GM12878 (cell line): ENCODE data around the gene GPSM3.

Source experiments
- BCLAF1 ChIP-seq: fragments of 450-650 bp; IDR thresholded peaks from 2 replicates; pipeline ENCODE4 v1.6.1; 2017; ENCODE audit warnings: antibody characterized with exemption, mild to moderate bottlenecking, moderate library complexity
- CREB1 ChIP-seq: IDR thresholded peaks from 2 replicates; pipeline ENCODE4 v1.6.1; 2012; ENCODE audit warnings: low read depth, mild to moderate bottlenecking, inconsistent platforms
- CTCF ChIP-seq, 3 experiments: IDR thresholded peaks in 2 of 3; conservative IDR thresholded peaks in 1 of 3; 2 replicates each; pipeline ENCODE4 v1.5.1; 2011; ENCODE audit warnings: low read depth in 3 of 3, low read length in 3 of 3, mild to moderate bottlenecking in 3 of 3, control low read depth in 2 of 3, moderate library complexity in 2 of 3, inconsistent platforms in 1 of 3, mixed read lengths in 1 of 3; ENCODE audit not compliant: control insufficient read depth in 2 of 3, insufficient read depth in 1 of 3; ENCODE audit errors: extremely low read depth in 1 of 3
- EZH2 ChIP-seq: IDR thresholded peaks from 2 replicates; pipeline ENCODE4 v1.6.1; 2012; ENCODE audit warnings: low read depth, mild to moderate bottlenecking, control low read depth, inconsistent platforms, low read length, borderline replicate concordance; ENCODE audit not compliant: control insufficient read depth
- NBN ChIP-seq: fragments of 450-650 bp; IDR thresholded peaks from 2 replicates; pipeline ENCODE4 v1.6.1; 2016
- POLR2A ChIP-seq: IDR thresholded peaks from 2 replicates; pipeline ENCODE4 v1.6.1; 2011; ENCODE audit warnings: low read depth, mild to moderate bottlenecking, low read length
- POLR2AphosphoS2 ChIP-seq: IDR thresholded peaks from 2 replicates; pipeline ENCODE4 v1.6.1; 2011; ENCODE audit warnings: low read depth, mild to moderate bottlenecking, low read length, improper control_type of control experiment, moderate library complexity
- REST ChIP-seq: IDR thresholded peaks from 2 replicates; pipeline ENCODE4 v1.6.1; 2012; ENCODE audit warnings: mild to moderate bottlenecking, low read depth, low read length
- SP1 ChIP-seq: IDR thresholded peaks from one replicate; pipeline ENCODE4 v1.6.1; 2011; ENCODE audit warnings: low read depth, low read length
- TCF12 ChIP-seq: IDR thresholded peaks from 2 replicates; pipeline ENCODE4 v1.6.1; 2011; ENCODE audit warnings: low read depth, mild to moderate bottlenecking, low read length

GRCh38 chr6:32179766-32180405, 12.6 kb downstream of the GPSM3 start:
- TF ChIP-seq BCLAF1 (no peak), CTCF (IDR thresholded peaks at IDR 0.05 in 2 of 3, conservative IDR thresholded peaks at IDR 0.05 in 1 of 3; ENCODE audit: control insufficient read depth in 2 of 3, extremely low read depth in 1 of 3, insufficient read depth in 1 of 3, low read depth in 3 of 3, low read length in 3 of 3) (no peak), EZH2 (no peak), NBN (no peak), POLR2AphosphoS2 (no peak), SP1 (no peak), POLR2A (no peak), CREB1 (no peak), REST (no peak), TCF12 (no peak)
